ENCODE measurements around the gene ANKRD52. TPM values are rescaled to one million over a fixed set of nuclear protein-coding genes. Genes with fewer than 3 reads are reported as not detected.
"Not testable (repeated sequence)": the region's sequence is repeated elsewhere in the genome, so short reads cannot be mapped to it uniquely, and the experiment has no call there.

ANKRD52 gene
- 10 to 100 TPM; 29.8 to 38.7 (median 34.0) TPM for polyA plus RNA-seq (ENCODE audit: insufficient read length in 3 of 3)
- long read RNA-seq, donor 1, full-length matches to known transcripts: 2 of 2 reads
- long read RNA-seq, donor 1, partial matches to known transcripts: 0 of 2 reads
- long read RNA-seq, donor 1, other reads (novel, unspliced or antisense): 0 of 2 reads
- long read RNA-seq, donor 2, full-length matches to known transcripts: 2 of 19 reads
- long read RNA-seq, donor 2, partial matches to known transcripts: 17 of 19 reads
- long read RNA-seq, donor 2, other reads (novel, unspliced or antisense): 0 of 19 reads
- long read RNA-seq, donor 3, full-length matches to known transcripts: 1 of 6 reads
- long read RNA-seq, donor 3, partial matches to known transcripts: 5 of 6 reads
- long read RNA-seq, donor 3, other reads (novel, unspliced or antisense): 0 of 6 reads
- long read RNA-seq, donor 4: 0 reads
- long read RNA-seq, donor 5: 0 reads
- long read RNA-seq, donor 6, full-length matches to known transcripts: 3 of 3 reads
- long read RNA-seq, donor 6, partial matches to known transcripts: 0 of 3 reads
- long read RNA-seq, donor 6, other reads (novel, unspliced or antisense): 0 of 3 reads
- long read RNA-seq, donor 7: 0 reads
- long read RNA-seq, donor 8, full-length matches to known transcripts: 3 of 3 reads
- long read RNA-seq, donor 8, partial matches to known transcripts: 0 of 3 reads
- long read RNA-seq, donor 8, other reads (novel, unspliced or antisense): 0 of 3 reads
- long read RNA-seq, donor 9, full-length matches to known transcripts: 1 of 1 reads
- long read RNA-seq, donor 9, partial matches to known transcripts: 0 of 1 reads
- long read RNA-seq, donor 9, other reads (novel, unspliced or antisense): 0 of 1 reads
- long read RNA-seq, donor 10, partial matches to known transcripts: 58 of 63 reads
- long read RNA-seq, donor 10, other reads (novel, unspliced or antisense): 5 of 63 reads
- long read RNA-seq, donor 11, partial matches to known transcripts: 72 of 72 reads
- long read RNA-seq, donor 11, other reads (novel, unspliced or antisense): 0 of 72 reads
- long read RNA-seq, donor 12: 0 reads
- long read RNA-seq, donor 13: 0 reads
- long read RNA-seq, donor 14: 0 reads
- long read RNA-seq, donor 15: 0 reads
- long read RNA-seq, donor 16, full-length matches to known transcripts: 3 of 3 reads
- long read RNA-seq, donor 16, partial matches to known transcripts: 0 of 3 reads
- long read RNA-seq, donor 16, other reads (novel, unspliced or antisense): 0 of 3 reads

- peak in 10 of 11 donors; percentile 58 to 85 (median 72) for DNase-seq (ENCODE audit: extremely low read depth in 1 of 11, low read depth in 9 of 11, low spot score in 4 of 11)
Observed at GRCh38 chr12:56258068-56258819, at the start of gene ANKRD52. Gene ANKRD52, minus strand, starts transcription at chr12:56258384. Its CDS starts 115 bp downstream, at chr12:56258269.

DNA sequence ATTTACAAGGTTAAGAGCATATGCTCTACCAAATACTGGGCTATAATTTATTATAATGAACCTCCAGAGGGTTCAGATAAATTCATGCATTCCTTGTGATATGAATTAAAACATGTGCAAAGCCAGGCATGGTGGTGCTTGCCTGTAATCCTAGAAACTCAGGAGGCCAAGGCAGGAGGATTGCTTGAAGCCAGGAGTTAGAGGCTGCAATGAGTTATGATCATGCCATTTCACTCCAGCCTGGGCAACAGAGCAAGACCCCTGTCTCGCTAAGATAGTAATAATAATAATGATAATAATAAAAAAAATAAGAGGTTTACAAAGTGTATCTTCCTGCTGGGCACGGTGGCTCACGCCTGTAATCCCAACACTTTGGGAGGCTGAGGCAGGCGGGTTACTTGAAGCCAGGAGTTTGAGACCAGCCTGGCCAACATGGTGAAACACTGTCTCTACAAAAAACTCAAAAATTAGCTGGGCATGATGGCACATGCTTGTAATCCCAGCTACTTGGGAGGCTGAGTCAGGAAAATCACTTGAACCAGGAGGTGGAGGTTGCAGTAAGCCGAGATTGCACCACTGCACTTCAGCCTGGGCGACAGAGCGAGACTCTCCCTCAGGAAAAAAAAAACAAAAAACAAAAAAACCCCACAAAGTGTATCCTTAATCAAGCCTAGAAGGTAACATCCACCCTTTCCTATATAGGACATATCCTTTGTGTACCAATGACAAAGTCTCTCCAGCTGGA, 49.2 kb upstream of the ANKRD52 start:
- DNase-seq (ENCODE audit: extremely low read depth in 1 of 11, low read depth in 9 of 11, low spot score in 4 of 11): no peak

- DNase-seq (ENCODE audit: extremely low read depth in 1 of 11, low read depth in 9 of 11, low spot score in 4 of 11): no peak
Observed at GRCh38 chr12:56304872-56305590, 46.8 kb upstream of the ANKRD52 start.

DNA sequence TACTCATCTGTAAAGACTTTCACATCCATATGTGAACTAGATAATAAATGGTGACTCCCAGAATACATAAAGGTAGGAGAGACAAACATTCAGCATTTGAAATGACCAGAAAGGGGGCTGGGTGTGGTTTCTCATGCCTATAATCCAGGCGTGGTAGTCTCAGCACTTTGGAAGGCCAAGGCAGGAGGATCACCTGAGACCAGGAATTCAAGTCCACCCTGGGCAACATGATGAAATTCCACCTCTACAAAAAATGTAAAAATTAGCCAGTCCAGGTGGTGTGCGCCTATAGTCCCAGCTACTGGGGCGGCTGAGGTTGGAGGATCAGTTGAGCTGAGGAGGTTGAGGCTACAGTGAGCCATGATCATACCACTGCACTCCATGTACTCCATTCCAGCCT, 46.1 kb upstream of the ANKRD52 start:
- no peak for DNase-seq (ENCODE audit: extremely low read depth in 1 of 11, low read depth in 9 of 11, low spot score in 4 of 11)

GRCh38 chr12:56300644-56301464, 42.7 kb upstream of the ANKRD52 start:
- DNase-seq (ENCODE audit: extremely low read depth in 1 of 11, low read depth in 9 of 11, low spot score in 4 of 11): peak in 1 of 11 donors; percentile 45

DNA sequence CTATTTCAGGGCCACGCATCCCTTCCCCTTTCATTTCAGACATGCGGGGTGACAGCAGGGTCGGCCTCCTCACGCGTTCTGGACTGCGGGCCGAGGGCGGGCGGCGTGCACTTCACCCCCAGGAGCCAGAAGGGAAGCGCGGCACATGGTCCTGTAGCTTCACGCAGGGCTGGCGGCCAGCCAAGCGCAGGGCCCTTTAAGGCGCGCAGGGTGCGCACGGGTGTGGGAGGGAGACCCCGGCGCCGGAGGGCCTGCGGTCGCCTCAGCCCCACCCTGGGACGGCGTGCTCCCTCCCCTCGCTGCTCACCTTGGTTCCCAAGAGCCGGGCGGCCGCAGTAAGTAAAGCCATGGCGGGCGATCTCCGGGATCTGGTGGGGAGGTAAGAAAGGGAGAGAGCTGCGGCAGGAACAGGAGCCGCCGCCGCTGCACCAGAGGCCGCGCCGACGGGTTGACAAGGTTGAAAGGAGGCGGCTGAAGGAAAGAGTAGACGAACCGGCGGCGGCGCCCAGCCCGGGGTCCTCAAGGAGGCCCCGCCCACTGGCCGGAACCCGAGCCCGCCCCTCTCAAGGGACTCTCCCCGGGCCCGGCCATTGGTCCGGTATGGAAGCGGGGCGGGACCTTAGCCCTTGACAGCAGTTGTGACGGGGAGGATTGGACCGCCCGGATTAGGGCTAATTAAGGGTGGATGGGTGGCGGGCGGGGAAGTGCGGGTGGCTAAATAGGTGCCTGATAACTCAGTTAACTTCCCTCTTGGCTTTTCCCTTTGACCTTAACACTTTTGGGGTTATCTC, 41.9 kb upstream of the ANKRD52 start, which contains the start of gene CS:
Gene CS (minus strand): TSS at position 478 of the 791 bp plus-strand sequence. CDS start 129 bp downstream, at position 349.
- DNase-seq (ENCODE audit: extremely low read depth in 1 of 11, low read depth in 9 of 11, low spot score in 4 of 11): peak; percentile 87 to 98 (median 96)

- no peak for DNase-seq (ENCODE audit: extremely low read depth in 1 of 11, low read depth in 9 of 11, low spot score in 4 of 11)
Observed at GRCh38 chr12:56299308-56299852, 41.2 kb upstream of the ANKRD52 start.

GRCh38 chr12:56298828-56299227, 40.6 kb upstream of the ANKRD52 start:
- DNase-seq (ENCODE audit: extremely low read depth in 1 of 11, low read depth in 9 of 11, low spot score in 4 of 11): no peak

- no peak for DNase-seq (ENCODE audit: extremely low read depth in 1 of 11, low read depth in 9 of 11, low spot score in 4 of 11)
Observed at GRCh38 chr12:56297400-56297799, 39.2 kb upstream of the ANKRD52 start.

DNA sequence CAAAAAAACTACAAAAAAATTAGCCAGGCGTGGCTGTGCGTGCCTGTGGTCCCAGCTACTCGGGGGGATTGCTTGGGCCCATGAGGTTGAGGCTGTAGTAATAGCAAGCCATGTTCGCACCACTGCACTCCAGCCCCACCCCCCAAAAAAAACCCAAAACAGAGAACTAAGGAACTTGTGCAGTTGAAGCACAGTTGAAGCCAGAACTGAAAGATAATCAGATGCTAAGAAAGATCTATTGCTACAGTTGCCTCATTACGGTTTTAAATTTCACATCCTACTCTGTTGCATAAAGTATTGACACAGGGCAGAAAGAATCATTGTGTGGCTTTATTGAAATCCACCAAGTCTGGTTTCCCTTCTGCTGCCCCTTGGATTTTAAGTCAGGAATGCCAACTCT, 38.1 kb upstream of the ANKRD52 start:
- DNase-seq (ENCODE audit: extremely low read depth in 1 of 11, low read depth in 9 of 11, low spot score in 4 of 11): no peak

DNA sequence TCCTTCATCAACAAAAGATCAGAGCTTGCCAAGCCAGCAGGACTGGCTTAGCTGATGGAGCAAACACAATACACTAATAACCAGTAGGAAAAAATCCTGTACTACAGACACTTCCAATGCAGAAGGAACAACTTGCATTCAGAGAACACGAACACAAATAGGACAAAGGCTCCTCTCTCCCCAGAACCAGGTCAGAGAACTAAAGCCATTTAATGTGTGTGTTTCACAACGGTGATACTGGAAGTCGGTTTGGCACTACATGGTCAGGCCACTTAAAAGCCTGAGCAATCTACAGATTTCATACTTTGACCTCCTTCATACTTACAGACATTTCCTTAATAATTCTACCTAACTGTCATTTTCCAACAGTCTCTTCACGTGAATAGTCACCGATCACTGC, 35.6 kb upstream of the ANKRD52 start:
- no peak for DNase-seq (ENCODE audit: extremely low read depth in 1 of 11, low read depth in 9 of 11, low spot score in 4 of 11)

GRCh38 chr12:56288705-56289387, 30.7 kb upstream of the ANKRD52 start:
- DNase-seq (ENCODE audit: extremely low read depth in 1 of 11, low read depth in 9 of 11, low spot score in 4 of 11): no peak

GRCh38 chr12:56286044-56286830, 28.1 kb upstream of the ANKRD52 start:
- DNase-seq (ENCODE audit: extremely low read depth in 1 of 11, low read depth in 9 of 11, low spot score in 4 of 11): no peak

DNA sequence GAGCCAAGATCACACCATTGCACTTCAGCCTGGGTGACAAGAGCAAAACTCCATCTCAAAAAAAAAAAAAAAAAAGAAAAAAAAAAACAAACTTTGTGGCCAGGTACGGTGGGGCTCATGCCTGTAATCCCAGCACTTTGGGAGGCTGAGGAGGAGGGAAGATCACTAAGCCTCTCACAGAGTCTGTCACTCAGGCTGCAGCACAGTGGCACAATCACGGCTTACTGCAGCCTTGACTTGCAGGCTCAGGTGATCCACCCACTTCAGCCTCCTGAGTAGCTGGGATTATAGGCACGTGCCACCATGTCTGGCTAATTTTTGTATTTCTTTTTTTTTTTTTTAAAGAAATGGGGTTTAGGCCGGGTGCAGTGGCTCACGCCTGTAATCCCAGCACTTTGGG, 26.1 kb upstream of the ANKRD52 start:
- DNase-seq (ENCODE audit: extremely low read depth in 1 of 11, low read depth in 9 of 11, low spot score in 4 of 11): not testable (repeated sequence)
